ENCODE measurements around the gene ATG16L1. TPM values are rescaled to one million over a fixed set of nuclear protein-coding genes. Genes with fewer than 3 reads are reported as not detected.

The ATG16L1 gene
- total and polyA plus RNA-seq, 9 of the 15 experiments (the other 6 are each of a cell fraction or from before 2014, with no cell fraction given) = 6.4 to 21.3 (median 17.2) TPM

DNA sequence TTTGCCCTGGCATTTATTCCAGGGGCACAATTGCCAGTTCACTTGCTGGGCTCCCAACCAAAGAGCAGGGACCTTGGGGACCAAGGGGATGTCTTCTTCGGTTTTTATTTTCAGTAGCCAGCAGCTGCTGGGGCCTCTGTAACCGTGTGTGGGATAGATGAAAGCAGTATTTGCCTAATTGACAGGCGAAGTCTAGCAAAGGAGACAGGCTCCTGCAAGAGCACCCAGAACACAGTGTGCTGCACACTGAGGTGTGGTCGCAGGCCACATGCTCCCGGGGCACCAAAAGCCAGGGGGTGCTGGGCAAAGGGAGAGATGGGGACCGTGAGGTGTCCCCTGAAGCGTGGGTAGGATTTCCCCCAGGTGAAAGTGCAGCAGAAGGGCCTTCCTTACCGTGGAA is 61.4 kb downstream of the ATG16L1 start (continued):
- TF ChIP-seq ZNF780A (CRISPR knock-in tag; IDR thresholded peaks at IDR 0.05) (no peak), UBTF (IDR thresholded peaks at IDR 0.05; ENCODE audit: borderline replicate concordance in 1 of 2, low read depth in 2 of 2, low read length in 2 of 2) (no peak)
- TF ChIP-seq, protein P1, sequence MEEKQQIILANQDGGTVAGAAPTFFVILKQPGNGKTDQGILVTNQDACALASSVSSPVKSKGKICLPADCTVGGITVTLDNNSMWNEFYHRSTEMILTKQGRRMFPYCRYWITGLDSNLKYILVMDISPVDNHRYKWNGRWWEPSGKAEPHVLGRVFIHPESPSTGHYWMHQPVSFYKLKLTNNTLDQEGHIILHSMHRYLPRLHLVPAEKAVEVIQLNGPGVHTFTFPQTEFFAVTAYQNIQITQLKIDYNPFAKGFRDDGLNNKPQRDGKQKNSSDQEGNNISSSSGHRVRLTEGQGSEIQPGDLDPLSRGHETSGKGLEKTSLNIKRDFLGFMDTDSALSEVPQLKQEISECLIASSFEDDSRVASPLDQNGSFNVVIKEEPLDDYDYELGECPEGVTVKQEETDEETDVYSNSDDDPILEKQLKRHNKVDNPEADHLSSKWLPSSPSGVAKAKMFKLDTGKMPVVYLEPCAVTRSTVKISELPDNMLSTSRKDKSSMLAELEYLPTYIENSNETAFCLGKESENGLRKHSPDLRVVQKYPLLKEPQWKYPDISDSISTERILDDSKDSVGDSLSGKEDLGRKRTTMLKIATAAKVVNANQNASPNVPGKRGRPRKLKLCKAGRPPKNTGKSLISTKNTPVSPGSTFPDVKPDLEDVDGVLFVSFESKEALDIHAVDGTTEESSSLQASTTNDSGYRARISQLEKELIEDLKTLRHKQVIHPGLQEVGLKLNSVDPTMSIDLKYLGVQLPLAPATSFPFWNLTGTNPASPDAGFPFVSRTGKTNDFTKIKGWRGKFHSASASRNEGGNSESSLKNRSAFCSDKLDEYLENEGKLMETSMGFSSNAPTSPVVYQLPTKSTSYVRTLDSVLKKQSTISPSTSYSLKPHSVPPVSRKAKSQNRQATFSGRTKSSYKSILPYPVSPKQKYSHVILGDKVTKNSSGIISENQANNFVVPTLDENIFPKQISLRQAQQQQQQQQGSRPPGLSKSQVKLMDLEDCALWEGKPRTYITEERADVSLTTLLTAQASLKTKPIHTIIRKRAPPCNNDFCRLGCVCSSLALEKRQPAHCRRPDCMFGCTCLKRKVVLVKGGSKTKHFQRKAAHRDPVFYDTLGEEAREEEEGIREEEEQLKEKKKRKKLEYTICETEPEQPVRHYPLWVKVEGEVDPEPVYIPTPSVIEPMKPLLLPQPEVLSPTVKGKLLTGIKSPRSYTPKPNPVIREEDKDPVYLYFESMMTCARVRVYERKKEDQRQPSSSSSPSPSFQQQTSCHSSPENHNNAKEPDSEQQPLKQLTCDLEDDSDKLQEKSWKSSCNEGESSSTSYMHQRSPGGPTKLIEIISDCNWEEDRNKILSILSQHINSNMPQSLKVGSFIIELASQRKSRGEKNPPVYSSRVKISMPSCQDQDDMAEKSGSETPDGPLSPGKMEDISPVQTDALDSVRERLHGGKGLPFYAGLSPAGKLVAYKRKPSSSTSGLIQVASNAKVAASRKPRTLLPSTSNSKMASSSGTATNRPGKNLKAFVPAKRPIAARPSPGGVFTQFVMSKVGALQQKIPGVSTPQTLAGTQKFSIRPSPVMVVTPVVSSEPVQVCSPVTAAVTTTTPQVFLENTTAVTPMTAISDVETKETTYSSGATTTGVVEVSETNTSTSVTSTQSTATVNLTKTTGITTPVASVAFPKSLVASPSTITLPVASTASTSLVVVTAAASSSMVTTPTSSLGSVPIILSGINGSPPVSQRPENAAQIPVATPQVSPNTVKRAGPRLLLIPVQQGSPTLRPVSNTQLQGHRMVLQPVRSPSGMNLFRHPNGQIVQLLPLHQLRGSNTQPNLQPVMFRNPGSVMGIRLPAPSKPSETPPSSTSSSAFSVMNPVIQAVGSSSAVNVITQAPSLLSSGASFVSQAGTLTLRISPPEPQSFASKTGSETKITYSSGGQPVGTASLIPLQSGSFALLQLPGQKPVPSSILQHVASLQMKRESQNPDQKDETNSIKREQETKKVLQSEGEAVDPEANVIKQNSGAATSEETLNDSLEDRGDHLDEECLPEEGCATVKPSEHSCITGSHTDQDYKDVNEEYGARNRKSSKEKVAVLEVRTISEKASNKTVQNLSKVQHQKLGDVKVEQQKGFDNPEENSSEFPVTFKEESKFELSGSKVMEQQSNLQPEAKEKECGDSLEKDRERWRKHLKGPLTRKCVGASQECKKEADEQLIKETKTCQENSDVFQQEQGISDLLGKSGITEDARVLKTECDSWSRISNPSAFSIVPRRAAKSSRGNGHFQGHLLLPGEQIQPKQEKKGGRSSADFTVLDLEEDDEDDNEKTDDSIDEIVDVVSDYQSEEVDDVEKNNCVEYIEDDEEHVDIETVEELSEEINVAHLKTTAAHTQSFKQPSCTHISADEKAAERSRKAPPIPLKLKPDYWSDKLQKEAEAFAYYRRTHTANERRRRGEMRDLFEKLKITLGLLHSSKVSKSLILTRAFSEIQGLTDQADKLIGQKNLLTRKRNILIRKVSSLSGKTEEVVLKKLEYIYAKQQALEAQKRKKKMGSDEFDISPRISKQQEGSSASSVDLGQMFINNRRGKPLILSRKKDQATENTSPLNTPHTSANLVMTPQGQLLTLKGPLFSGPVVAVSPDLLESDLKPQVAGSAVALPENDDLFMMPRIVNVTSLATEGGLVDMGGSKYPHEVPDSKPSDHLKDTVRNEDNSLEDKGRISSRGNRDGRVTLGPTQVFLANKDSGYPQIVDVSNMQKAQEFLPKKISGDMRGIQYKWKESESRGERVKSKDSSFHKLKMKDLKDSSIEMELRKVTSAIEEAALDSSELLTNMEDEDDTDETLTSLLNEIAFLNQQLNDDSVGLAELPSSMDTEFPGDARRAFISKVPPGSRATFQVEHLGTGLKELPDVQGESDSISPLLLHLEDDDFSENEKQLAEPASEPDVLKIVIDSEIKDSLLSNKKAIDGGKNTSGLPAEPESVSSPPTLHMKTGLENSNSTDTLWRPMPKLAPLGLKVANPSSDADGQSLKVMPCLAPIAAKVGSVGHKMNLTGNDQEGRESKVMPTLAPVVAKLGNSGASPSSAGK (IDR thresholded peaks at IDR 0.05) = no peak

Measured in K562 (cell line).